GM21723 (cell line): ENCODE results near the gene TGM1.

Experiments
- ATAC-seq: cut with Tn5 transposase; IDR thresholded peaks from one replicate; pipeline ENCODE4 v1.9.1; 2021; ENCODE audit warnings: mild to moderate bottlenecking, moderate library complexity; ENCODE audit not compliant: unreplicated experiment

Gene TGM1

GRCh38 chr14:24292118-24292807 is 29.3 kb upstream of the TGM1 start:
- no peak for ATAC-seq

- no peak for ATAC-seq
Observed at GRCh38 chr14:24291446-24292117, 28.6 kb upstream of the TGM1 start.

GRCh38 chr14:24290746-24291145 is 27.8 kb upstream of the TGM1 start:
- no peak for ATAC-seq

GRCh38 chr14:24289649-24290280 is 26.8 kb upstream of the TGM1 start:
- peak; percentile 95 for ATAC-seq

GRCh38 chr14:24286996-24287395 is 24.0 kb upstream of the TGM1 start:
- no peak for ATAC-seq

- no peak for ATAC-seq
Observed at GRCh38 chr14:24285351-24285750, 22.4 kb upstream of the TGM1 start.

GRCh38 chr14:24284501-24285035 is 21.6 kb upstream of the TGM1 start:
- no peak for ATAC-seq

- ATAC-seq: no peak
Observed at GRCh38 chr14:24283796-24284460, 21.0 kb upstream of the TGM1 start.

- no peak for ATAC-seq
Observed at GRCh38 chr14:24282736-24283135, 19.8 kb upstream of the TGM1 start.

GRCh38 chr14:24281636-24282035 is 18.7 kb upstream of the TGM1 start:
- ATAC-seq: no peak

- ATAC-seq: no peak
Observed at GRCh38 chr14:24280797-24281460, 18.0 kb upstream of the TGM1 start.

- peak; percentile 67 for ATAC-seq
Observed at GRCh38 chr14:24279301-24280186, 16.6 kb upstream of the TGM1 start.

GRCh38 chr14:24278424-24278823 is 15.4 kb upstream of the TGM1 start:
- ATAC-seq: no peak

- ATAC-seq: no peak
Observed at GRCh38 chr14:24277606-24278321, 14.8 kb upstream of the TGM1 start.

- ATAC-seq: no peak
Observed at GRCh38 chr14:24277071-24277470, 14.1 kb upstream of the TGM1 start.

GRCh38 chr14:24274101-24274543 is 11.1 kb upstream of the TGM1 start:
- peak; percentile 48 for ATAC-seq

GRCh38 chr14:24273422-24273998 is 10.5 kb upstream of the TGM1 start:
- ATAC-seq: no peak

- no peak for ATAC-seq
Observed at GRCh38 chr14:24272467-24272866, 9.5 kb upstream of the TGM1 start.

GRCh38 chr14:24271834-24272263 is 8.9 kb upstream of the TGM1 start:
- ATAC-seq: no peak
